Measurements from ENCODE around the gene TMEM150B. TPM values are rescaled to one million over a fixed set of nuclear protein-coding genes. Genes with fewer than 3 reads are reported as not detected.

Gene TMEM150B
- total and polyA plus RNA-seq, 2 donors (not counting 3 experiments of a cell fraction or from before 2014, with no cell fraction given): not detected

GRCh38 chr19:55269299-55269698, 55.8 kb downstream of the TMEM150B start:
- TF ChIP-seq CTCF (IDR thresholded peaks at IDR 0.05; ENCODE audit: extremely low read depth in 1 of 2, insufficient read depth in 1 of 2, low read depth in 1 of 2, low read length in 2 of 2) (no peak), GATA2 (IDR thresholded peaks at IDR 0.05; ENCODE audit: insufficient read depth, insufficient read length, low read depth, low read length) (no peak), POLR2A (IDR thresholded peaks at IDR 0.05; ENCODE audit: low read depth, low read length) (no peak), EZH2 (IDR thresholded peaks at IDR 0.05; ENCODE audit: borderline replicate concordance, low read depth, low read length, severe bottlenecking) (no peak), POLR2AphosphoS5 (IDR thresholded peaks at IDR 0.05; ENCODE audit: insufficient read depth, low read depth, low read length) (no peak), FOS (IDR thresholded peaks at IDR 0.05; ENCODE audit: borderline replicate concordance, insufficient read depth, low read length) (no peak), MAX (IDR thresholded peaks at IDR 0.05; ENCODE audit: insufficient read depth, insufficient read length) (no peak), MYC (IDR thresholded peaks at IDR 0.05; ENCODE audit: low read depth, low read length) (no peak), JUN (IDR thresholded peaks at IDR 0.05; ENCODE audit: borderline replicate concordance, insufficient read depth, insufficient read length, low read depth) (no peak)
- Histone ChIP-seq H2AFZ (ENCODE audit: low read depth, low read length) (no peak overlapping the region), H3K36me3 (ENCODE audit: control insufficient read depth in 2 of 2, extremely low read depth in 1 of 2, insufficient read depth in 2 of 2, low read length in 2 of 2) (peaks cover 0 to 3% of the 10 kb centered on the region in 2 experiments), H3K27ac (ENCODE audit: insufficient read depth, low read depth, low read length) (no peak overlapping the region), H3K4me3 (replicated peaks in 1 of 3; ENCODE audit: insufficient read depth in 1 of 3, low read depth in 1 of 3, low read length in 3 of 3) (no peak overlapping the region), H3K9me1 (replicated peaks; ENCODE audit: control insufficient read depth, extremely low read depth, insufficient read depth, low read length) (no peaks in the 10 kb centered on the region), H3K9ac (replicated peaks; ENCODE audit: extremely low read depth, insufficient read depth, low read length) (no peak overlapping the region), H3K4me1 (ENCODE audit: control insufficient read depth, extremely low read depth, insufficient read depth, low read length) (no peaks in the 10 kb centered on the region), H3K4me2 (ENCODE audit: insufficient read depth, low read length) (no peak overlapping the region), H3K27me3 (ENCODE audit: control insufficient read depth in 2 of 2, insufficient read depth in 2 of 2, low read length in 2 of 2) (no peaks in the 10 kb centered on the region), H4K20me1 (replicated peaks; ENCODE audit: control insufficient read depth, extremely low read depth, insufficient read depth, low read length) (no peaks in the 10 kb centered on the region), H3K9me3 (replicated peaks; ENCODE audit: control insufficient read depth, insufficient read depth, low read length) (no peaks in the 10 kb centered on the region), H3K79me2 (ENCODE audit: control insufficient read depth, insufficient read depth, low read length) (no peaks in the 10 kb centered on the region)
- intact Hi-C loops (cut with micrococcal nuclease): no loop called here
- ChIA-PET CTCF (interaction anchor here (0.6 to 1.4 kb wide), 2 partner anchors 9 to 33 kb away, joined by 3 to 4 read pairs; no protein-coding TSS in a partner anchor), POLR2A (no interaction called here)
- DNase-seq (ENCODE audit: low read depth, low spot score) (no peak), FAIRE-seq (no peak)
- dilution Hi-C loops (cut with MboI; ENCODE audit: extremely low pct_ligation_motif_present, low sequenced_read_pairs): no loop called here
- BruUV-seq (replicated peaks): no TSS peak
